Brain pericyte (primary cell): ENCODE data around the gene OR1K1.
"Not testable (repeated sequence)": the region's sequence is repeated elsewhere in the genome, so short reads cannot be mapped to it uniquely, and the experiment has no call there.

ENCODE experiments used
- DNase-seq: peaks from one replicate; pipeline ENCODE4 v3.0.0-alpha.2; 2012; ENCODE audit warnings: low read depth, low spot score

OR1K1 gene

DNA sequence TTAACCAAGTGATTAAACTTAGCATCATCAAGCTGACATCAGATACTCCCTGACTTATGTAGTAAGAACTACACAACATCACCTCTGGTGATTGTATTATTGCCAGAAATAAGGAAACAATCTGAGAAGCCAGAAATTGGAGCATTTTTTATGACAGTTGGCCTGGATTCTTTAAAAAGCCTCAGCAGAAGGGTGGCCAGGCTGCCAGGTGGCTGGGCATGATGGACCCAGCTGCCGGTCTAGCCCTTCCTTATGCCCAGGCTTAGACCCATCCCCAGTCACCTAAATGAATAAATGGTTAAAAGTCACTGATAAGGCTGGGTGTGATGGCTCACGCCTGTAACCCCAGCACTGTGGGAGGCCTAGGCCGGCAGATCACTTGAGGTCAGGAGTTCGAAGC is 12.8 kb downstream of the OR1K1 start:
- no peak for DNase-seq

DNA sequence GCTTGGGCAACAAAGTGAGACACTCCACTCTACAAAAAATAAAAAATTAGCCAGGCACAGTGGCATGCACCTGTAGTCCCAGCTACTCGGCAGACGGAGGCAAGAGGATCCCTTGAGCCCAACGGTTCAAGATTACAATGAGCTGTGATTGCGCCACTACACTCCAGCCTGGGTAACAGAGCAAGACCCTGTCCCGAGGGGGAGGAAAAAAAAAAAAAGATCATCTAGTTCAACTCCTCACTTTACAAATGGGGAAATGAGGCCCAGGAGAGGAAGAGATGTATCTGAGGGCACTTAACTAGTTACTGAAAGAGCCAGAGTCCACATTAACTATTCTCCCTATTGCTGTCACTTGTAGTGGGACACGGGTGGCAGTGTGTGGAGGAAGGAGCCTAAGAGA is 14.6 kb downstream of the OR1K1 start:
- DNase-seq, result no peak

DNA sequence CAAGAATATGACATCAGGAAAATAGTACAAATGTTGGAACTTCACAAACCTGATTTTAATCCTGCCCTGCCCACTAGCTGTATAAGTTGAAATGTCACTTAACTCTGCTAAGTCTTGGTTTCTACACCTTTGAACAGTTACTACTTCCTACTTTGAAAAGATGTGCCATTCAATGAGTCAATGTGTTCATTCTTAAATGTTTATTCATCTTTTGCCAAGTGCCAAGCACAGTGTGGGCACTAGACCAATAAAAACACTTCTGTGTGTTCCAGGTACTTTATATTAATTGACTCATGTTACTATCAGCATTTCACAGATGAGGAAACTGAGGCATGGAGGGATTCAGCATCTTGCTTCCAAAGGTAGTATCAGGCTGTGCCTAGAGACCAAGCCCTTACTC is 15.6 kb downstream of the OR1K1 start:
- no peak for DNase-seq

GRCh38 chr9:122816163-122816867 is 16.4 kb downstream of the OR1K1 start:
- DNase-seq, result peak; percentile 56

GRCh38 chr9:122819326-122819725 is 19.4 kb downstream of the OR1K1 start:
- peak; percentile 64 for DNase-seq

DNA sequence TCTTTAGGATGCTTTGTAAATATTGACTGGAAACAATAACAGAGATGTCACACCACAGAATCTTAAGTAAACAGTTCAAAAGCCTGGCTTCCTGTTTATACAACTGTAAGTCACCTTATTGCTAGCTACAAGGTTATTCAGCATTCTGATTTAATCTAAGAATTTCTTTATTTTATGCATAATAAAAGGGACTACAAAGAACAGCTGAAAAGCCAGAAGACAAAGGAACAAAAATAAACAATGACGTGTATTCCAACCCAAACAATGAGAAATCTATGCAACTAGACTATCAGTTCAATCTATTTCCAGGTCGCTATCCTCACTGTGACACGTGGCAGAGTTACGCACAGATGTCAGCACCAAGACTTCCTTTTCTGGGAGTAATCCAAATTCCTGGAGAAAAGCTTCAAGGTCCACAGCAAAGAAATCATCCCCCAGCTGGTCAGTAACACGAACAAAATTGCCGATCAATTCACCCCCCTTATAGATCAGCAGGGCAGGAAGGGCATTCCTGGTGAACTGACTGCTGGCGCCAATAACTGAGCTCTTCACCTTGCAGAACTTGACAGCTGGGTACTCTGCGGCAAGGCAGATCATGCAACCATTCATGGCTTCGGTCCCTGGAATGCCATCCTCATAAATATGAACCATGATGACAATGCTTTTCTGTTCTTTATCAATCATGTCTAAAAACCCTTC is 20.0 kb downstream of the OR1K1 start:
- DNase-seq, result peak; percentile 41

DNA sequence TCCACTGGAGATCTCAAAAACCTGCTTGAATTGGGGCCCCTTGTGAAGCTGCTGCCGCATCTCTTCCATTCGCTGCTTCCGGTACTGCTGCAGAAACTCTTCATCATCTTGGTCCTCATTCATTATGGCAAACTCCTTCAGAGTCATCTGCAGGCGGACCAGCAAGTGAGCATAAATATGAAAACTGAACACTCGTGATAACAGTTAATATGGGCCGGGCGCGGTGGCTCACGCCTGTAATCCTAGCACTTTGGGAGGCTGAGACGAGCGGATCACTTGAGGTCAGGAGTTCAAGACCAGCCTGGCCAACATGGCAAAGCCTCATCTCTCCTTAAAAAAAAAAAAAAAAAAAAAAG is 20.5 kb downstream of the OR1K1 start:
- DNase-seq, result no peak

- DNase-seq, result peak; percentile 15
Observed at GRCh38 chr9:122821278-122821943, 21.5 kb downstream of the OR1K1 start.

DNA sequence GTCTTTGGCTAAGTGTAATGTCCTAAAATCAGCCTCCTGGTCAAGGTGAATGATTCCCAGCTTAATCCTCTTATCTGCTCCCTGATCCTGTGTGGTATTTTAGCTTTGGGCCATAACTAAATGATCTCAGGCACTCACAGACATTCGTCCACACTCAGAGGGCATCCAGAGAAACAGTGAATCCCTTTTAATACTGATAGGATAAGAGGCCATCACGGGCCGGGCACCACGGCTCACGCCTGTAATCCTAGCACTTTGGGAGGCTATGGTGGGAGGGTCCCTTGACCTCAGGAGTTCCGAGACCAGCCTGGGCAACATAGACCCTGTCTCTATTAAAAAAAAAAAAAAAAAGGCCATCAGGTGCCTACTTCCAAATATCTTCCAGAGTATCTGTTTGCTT is 22.1 kb downstream of the OR1K1 start:
- no peak for DNase-seq

DNA sequence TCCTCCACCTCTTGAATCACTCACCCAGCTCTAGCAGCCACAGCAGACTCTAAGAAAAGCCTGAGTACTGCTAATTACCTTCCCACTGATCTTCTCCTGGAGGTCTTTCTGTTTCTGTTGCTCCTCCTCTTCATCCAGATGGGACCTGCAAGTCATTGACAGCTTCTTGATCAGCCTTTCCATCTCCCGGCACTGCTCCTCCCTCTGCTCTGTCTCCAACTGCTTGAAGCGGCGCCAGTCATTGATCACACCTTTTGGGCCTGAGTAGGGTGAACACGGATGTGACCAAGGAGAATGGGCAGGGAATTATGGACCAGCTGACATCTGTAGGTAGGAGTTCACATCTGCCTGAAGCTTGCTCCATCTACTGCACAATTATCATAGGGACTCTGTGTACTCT is 23.0 kb downstream of the OR1K1 start:
- DNase-seq, result no peak

GRCh38 chr9:122827761-122828093 is 27.8 kb downstream of the OR1K1 start:
- DNase-seq, result no peak

DNA sequence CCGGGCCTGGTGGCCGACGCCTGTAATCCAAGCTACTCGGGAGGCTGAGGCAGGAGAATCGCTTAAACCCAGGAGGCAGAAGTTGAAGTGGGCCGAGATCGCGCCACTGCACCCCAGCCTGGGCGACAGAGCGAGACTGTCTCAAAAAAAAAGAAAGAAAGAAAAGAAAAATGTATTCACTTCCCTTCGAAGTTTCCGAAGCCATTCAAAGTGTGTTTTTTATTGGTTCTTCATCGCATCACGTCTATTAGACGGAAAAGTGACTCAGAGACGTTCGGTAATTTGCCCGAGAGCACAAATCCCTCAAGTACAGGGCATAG is 29.0 kb downstream of the OR1K1 start:
- not testable (repeated sequence) for DNase-seq

DNA sequence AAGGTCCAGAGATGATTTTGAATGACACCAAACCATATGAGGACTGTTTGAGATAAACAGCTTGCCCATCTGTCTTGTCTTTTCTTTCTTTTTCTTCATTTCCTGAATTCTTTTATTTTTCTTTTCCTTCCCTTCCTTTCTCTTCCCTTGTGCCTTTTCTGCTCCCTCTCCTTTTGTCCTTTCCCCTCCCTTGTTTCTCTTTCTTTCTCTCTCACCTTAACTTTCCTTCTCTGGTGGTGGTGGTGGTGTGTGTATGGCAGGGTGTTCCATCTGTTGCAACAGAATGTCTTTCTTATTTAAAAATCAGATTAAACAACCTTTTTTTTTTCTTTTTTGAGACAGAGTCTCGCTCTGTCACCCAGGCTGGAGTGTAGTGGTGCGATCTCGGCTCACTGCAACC is 32.3 kb downstream of the OR1K1 start:
- DNase-seq, result no peak

GRCh38 chr9:122835313-122835731 is 35.4 kb downstream of the OR1K1 start:
- DNase-seq, result no peak

GRCh38 chr9:122837266-122837850 is 37.4 kb downstream of the OR1K1 start:
- DNase-seq, result no peak

DNA sequence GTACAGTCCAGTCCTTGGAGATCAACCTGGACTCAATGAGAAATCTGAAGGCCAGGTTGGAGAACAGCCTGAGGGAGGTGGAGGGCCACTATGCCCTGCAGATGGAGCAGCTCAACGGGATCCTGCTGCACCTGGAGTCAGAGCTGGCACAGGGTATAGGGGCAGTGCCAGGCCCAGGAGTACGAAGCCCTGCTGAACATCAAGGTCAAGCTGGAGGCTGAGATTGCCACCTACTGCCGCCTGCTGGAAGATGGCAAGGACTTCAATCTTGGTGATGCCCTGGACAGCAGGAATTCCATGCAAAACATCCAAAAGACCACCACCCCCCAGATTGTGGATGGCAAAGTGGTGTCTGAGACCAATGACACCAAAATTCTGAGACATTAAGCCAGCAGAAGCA is 38.5 kb downstream of the OR1K1 start:
- DNase-seq, result not testable (repeated sequence)

- no peak for DNase-seq
Observed at GRCh38 chr9:122841501-122841900, 41.6 kb downstream of the OR1K1 start.

GRCh38 chr9:122844137-122844536 is 44.2 kb downstream of the OR1K1 start:
- DNase-seq, result no peak

GRCh38 chr9:122845116-122845515 is 45.2 kb downstream of the OR1K1 start:
- no peak for DNase-seq

DNA sequence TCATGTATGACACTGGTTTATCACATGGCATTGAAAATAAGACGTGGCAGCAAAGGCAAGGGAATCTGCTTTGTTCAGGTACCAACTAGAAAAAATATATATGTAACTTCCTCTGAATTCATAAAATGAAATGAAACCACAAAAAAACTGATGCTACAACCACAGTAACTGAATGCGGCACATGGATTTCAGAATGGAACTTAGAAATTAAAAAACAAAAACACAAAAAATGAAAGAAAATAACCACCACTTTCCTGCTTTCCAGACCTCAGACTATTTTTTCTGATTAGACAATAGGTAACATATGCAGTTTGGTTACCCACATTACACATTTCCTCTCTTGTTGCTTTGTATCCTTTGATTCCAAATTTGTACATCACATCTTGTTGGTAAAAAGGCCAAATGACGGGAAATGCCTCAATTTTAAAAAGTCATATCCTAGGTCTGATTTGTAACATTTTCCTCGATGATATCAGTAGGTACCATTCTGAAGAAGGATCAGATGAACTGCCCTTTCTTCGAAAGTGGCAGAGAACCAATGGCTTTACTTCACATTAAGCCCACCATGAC is 46.5 kb downstream of the OR1K1 start:
- DNase-seq, result no peak

- no peak for DNase-seq
Observed at GRCh38 chr9:122848256-122848943, 48.5 kb downstream of the OR1K1 start.
